Stimulated activated CD4-positive, alpha-beta T cell treated with anti-CD3 and anti-CD28 coated beads, Interleukin-15, amount 100 ng/mL, for 48 hours (primary cell): ENCODE results near the gene CELF1.

ENCODE experiments used
- DNase-seq, 2 donors: peaks; one replicate each; pipeline ENCODE4 v3.0.0-alpha.2; 2020; ENCODE audit warnings: low read depth in 2 of 2

The CELF1 gene

DNA sequence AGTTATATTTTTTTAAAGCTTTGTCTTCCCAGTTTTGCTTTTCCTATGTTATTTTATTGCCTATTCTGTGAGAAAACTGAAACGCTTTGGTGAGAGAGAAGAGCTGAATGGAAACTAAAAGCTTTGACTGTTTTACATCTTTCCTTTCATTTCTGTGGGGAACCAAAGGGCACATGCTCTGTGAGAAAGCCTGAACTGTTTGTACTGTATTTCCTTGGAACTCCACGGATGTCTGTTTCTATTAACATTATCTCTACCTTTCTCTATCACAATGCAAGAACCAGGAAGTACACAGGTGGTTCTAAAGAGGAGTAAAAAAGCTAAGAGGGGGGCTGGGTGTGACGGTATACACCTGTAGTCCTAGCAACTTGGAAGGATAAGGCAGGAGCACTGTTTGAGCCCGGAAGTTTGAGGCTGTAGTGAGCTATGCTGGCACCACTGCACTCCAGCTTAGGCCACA is 43.8 kb downstream of the CELF1 start:
- no peak for DNase-seq

DNA sequence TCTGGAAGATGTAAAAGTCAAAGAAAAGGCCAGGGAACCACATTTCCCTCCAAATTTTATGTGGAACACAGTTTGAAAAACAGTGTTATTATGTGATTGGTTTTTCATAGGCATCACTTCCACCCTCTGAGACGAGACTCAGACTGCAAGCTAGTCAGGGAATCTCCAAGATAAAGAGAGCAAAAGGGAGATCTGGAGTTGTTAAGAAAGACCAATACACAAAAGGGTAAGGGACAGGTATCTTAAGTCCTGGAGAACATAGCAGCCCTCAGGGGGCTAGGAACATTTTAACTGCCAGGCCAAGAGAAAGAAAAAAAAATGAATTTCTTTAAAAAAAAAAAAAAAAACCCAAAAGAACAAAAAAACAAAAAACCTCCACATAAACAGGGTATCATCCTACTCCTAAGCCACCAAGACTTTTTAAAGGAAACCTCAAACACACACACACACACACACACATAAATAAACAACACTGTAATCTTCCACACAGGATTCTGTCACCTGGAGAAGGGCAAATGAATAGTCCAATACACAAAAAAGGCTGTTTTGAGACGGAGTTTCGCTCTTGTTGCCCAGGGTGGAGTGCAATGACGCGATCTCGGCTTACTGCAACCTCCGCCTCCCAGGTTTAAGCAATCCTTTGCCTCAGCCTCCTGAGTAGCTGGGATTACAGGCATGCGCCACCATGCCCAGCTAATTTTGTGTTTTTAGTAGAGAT is 44.5 kb downstream of the CELF1 start:
- DNase-seq, result no peak

DNA sequence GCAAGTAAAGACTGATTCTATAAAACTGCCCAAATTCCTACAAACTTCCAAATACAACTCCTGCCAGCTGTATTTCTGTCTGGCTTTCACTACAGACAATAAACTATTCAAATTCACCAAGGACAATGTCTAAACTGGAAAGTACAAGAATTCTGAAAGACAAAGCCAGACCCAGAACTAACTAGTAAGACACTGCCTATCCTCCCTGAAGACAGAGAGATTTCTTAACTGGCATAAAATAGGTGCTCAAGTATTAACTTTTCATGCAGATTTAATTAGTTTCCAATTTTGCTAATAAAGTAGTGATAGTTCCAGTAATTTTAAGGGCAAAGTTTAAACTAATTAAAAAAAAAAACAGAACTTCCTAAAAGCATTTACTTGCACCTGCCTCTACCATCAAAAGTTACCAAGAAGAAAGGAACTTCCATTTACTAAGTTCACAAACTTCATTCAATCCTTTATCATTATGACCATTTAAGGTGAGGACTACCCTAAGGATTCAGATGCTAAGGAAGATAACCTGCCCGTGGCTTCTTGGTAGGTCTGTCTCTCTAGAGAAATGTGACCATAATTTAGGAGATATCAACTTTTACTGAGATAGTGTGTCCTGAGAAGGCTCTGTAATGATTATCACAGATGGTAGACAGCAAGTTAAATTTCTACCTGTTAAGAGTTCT is 45.2 kb downstream of the CELF1 start:
- DNase-seq, result no peak

DNA sequence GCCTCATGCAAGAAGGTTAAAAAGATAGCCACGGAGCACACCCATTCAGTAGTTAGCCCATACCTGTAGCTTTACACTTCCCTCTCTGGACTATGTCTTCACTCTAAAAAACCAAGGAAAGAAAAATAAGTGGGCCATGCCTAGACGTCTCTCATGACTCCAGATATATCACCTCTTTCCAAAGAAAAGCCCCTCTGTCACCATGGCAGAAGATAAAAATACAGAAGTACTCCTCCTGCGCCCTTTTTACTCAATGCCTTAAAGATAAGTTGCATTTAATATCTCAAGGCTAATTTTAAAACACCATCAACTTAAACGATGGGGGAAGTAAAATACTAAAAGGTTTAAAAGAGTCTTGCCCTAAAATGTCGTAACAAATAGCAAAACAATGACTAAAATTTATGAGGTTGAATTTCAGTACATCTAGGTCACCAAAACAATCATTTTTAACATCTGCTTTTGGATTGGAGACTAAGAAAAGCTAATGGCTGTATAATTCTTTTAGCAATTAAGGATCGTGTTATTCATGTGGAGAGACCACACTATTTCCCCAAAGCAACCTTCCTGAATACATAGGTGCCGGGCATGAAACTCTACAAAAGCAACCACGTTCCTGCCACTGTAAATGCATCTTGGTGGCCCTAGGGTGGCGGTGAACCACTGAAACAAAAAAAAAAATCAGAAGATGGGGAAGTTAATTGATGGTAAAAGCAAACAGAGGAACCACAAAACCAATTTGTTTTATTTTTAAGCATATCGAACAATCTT is 46.0 kb downstream of the CELF1 start:
- no peak for DNase-seq

DNA sequence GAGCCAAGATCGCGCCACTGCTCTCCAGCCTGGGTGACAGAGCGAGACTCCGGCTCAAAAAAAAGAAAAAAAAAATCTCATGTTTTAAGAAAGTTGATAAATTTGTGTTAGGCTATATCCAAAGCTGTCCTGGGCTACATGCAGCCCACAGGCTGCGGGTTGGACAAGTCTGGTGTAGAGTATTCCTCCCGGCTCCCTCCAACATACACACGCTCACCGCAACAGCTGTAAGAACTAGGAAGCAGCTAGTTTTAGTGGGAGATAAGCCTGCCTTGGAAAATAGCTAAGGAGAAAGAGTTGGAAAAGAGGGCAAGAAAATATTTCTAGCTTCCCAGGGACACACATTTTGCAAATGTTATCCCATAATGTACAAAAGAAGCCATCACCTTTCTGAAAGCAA is 46.6 kb downstream of the CELF1 start:
- no peak for DNase-seq

DNA sequence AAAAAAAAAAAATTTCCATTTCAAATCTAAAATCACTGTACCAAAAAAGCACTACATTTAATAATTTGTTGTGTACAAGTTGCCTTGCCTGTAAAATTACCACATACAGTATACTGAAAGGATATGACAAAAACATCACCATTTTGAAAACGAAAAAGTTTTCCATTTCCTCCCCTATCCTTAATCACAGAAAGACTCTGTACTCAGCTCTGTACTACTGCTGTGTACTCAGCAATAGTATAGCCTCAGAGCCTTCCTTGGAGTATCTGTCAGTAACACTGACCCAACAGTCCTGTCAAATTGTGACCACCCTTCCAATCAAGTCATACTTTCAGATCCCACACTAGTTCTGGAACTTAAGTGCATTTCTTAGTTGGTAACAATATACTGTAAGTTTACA is 48.0 kb downstream of the CELF1 start:
- DNase-seq, result no peak

DNA sequence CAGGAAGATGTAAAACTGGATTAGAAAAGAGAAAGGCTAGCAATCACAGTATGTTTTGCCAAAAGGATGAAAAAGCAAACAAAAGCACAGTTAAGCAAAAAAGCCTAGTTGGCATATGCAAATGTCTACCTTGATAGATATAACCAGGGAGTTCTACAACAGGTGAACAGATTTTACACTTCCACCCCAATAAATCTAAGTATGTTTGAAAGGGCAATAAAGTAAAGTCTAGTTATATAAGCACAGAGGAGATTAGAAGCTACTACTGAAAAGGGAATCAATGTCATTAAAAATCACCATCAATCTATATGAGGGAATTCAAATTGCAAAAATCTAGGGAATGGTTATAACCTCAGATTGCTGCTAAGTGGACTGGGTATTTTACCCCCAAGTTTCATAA is 49.7 kb downstream of the CELF1 start:
- no peak for DNase-seq

DNA sequence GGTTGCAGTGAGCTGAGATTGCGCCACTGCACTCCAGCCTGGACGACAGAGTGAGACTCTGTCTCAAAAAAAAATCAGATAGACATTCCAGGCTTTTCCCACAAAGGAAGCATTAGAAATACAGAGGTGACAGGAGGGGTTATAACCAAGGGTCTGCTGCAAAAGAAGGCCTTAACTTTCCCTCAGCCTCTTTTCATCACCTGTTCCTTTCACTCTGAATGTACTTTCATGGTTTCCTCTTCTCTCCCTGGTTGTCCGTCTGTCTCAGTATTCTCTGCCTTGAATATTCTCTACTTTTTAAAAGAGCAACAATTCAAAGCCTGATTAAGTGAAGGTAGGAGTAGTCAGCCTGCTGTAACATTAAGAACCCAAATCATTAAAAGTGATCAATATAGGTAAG is 50.2 kb downstream of the CELF1 start:
- no peak for DNase-seq

DNA sequence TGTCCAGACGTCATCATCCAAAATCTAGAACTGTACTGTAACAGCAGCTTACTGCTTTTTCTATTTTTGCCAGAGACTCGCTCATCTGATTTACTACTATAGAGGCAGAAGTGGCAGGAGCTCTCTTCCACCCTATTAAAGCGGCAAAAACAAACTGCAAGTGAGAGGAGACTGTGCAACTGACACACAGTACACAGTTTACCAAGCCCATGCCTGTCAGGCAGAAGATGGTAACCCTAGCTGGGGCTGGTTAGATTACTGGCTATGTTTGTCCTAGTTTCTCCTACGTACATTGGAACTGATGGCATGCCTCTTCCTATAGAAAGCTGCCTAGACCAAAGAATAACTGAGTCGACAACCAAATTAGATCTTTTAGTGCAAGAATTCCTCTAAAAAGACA is 51.8 kb downstream of the CELF1 start:
- no peak for DNase-seq

DNA sequence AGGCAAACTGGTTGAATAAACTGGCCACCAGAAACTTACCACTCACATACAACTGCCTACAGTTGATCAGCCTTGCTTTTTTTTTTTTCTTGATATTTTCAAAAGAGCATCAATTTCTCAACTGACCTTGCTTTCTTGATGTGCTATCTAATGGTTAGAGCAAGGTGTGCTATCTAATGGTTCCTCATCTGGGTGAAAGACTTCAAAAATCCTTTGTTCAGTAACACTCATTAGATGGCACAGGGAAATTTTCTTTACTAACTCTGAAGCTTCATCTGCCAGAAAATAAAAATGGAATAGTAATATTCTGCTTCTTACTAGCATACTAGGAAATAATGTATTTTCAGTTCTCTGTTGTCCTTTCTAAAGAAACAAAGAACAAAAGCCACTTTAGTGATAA is 52.8 kb downstream of the CELF1 start:
- no peak for DNase-seq

DNA sequence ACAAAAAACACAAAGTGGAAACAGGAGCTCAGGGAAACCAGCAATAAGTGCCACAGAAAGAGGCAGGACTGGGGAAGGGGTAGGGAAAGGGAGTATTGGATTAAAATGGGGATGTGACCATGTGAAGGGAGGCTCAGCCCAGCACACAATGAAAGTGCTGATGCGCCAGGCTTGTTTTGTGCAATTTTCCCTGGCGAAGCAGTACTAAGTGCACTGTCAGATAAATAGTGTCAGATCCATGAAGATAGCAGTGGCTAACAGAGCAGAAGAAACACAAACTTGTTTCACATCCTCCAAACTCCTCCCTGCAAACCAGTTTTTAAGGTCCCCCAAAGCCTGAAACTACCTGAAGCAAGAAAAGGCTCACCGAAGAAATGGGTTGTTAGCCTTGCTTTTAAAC is 53.3 kb downstream of the CELF1 start:
- no peak for DNase-seq

DNA sequence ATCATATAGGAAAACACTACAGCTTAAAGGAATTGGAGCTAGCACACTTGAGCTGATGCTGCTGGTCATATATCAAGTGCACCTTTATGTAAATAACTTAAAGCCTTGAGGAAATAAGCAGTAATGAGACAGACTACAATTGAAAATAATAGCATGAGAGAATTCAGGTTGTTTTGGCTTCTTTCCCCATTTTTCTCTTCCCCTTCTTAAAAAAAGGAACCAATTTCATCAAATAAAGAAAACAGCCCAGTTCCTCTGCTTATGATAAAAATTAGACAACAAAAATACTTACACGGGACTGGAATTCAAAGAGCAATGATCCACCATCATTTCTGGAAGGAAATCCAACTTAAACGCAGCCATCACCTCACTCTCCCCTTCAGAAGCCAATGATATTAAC is 53.8 kb downstream of the CELF1 start:
- DNase-seq, result no peak

DNA sequence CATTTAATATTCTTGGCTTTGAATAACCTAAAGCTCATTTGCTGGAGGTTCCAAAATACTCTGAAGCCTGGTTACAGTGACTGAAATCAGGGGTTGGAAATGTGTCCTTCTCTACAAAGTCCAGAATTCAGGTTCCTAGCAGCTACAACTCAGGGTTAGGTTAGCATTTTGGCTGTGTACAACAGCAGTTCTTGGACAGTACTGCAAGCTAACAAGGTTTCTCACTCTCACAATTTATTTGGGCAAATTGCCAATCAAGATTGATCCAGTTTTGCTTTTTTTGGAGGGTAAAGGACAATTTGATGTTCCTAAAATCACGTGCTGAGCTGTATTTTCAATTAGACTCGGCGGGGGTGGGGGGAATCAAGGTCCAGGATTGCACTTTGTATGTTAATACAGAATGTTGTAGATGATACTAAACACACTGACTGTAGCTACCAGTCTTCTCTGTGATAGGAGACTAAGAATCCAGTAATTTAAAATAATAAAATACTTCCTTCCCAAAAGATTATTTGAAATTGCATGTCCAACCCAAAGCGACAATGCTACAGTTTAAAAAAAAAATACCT is 54.3 kb downstream of the CELF1 start:
- no peak for DNase-seq

DNA sequence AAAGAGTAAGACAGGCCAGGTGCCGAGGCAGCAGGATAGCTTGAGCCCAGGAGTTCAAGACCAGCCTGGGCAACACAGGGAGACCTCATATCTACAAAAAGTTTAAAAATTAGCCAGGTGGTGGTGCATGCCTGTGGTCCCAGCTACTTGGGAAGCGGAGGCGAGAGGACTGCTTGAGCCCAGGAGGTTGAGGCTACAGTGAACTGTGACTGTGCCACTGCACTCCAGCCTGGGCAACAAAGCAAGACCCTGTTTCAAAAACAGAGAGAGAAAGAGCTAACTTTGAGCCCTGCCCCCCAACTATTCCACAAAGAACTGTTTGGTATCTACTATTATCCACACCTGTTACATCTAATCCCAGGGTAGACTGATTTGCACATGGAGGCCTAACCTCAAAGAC is 54.8 kb downstream of the CELF1 start:
- DNase-seq, result no peak

DNA sequence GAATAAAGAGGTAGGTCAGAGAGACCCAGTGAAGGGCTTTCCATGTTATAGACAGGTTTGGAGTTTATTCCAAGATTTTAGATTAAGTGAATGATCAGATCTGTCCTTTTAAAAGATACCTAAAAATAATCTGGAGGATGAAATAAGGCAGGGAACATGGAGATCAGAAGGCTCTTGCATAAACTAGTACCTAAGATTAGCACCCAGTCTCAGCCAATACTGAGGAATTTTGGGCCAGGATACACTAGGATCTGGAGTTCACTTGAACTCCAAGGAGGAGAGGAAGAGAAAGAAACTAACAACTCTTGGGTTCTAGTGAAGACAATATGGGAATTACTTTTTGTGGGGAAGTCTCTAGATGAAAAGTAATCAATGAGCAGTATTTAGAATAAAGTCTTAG is 56.1 kb downstream of the CELF1 start:
- DNase-seq, result no peak

DNA sequence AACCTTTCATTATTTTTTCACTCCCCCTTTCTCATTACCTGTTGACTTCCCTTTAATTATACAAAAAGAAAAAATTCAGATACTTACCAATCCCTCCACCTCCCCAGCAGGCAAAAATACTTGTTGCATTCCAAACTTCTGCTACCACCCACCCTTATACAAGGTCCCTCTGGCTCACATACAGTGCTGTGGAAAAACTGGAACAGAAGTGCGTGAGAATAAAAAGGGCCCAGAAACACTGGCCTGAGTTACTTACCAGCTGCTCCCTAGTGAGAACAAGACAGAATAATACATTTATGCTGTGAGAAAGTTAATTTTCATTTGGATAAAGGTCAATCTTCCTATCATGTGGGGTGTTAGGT is 57.1 kb downstream of the CELF1 start:
- DNase-seq, result no peak

DNA sequence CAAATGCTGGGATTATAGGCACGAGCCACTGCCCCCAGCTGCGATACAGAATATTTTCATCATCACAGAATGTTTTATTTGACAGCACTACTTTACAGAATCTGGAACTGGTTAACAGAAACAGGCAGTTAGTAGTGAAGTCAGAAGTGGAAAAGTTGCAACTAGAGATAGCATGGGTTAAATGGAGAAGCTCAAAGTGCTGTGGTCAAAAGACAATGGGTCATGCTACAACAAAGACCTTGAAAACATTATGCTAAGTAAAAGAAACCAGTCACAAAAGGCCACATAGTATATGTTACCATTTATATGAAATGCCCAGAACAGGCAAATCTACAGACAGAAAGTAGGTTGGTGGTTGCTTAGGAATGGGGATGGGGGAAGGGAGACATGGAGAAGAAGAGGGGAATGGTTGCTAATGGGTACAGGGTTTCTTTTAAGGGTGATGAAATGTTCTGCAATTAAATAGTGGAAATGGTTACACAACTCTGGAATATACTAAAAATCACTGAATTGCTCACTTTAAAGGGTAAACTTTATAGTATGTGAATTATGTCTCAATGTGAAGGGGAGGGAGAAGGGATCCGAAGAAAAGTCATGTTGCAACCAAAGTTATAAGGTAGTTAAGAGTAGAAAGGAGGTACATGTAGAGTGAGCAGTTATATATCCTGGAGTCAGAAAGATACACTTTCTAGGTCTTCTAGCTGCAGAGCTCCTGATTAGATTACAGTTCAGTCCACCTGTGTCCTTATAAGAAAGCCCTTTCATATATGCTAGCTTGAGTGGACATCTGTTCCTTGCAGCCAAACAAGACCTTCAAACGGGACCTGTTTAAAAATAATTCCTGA is 57.7 kb downstream of the CELF1 start:
- no peak for DNase-seq

DNA sequence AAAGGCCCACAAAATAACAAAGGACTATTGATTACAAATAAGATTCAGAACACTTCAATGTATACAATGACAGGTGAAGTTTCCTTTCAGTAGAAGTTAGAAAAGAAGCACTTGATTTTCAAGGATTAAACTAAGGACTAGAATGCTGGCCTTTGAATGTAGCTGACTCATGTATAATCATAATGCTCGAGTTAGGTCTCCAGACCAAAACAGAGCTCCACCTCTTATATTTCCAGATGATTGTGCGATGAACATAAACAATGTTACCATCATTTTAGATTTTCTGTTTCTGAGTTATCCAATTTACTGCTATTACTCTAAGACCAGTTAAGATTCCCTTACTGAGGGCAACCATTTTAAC is 63.6 kb downstream of the CELF1 start:
- no peak for DNase-seq

DNA sequence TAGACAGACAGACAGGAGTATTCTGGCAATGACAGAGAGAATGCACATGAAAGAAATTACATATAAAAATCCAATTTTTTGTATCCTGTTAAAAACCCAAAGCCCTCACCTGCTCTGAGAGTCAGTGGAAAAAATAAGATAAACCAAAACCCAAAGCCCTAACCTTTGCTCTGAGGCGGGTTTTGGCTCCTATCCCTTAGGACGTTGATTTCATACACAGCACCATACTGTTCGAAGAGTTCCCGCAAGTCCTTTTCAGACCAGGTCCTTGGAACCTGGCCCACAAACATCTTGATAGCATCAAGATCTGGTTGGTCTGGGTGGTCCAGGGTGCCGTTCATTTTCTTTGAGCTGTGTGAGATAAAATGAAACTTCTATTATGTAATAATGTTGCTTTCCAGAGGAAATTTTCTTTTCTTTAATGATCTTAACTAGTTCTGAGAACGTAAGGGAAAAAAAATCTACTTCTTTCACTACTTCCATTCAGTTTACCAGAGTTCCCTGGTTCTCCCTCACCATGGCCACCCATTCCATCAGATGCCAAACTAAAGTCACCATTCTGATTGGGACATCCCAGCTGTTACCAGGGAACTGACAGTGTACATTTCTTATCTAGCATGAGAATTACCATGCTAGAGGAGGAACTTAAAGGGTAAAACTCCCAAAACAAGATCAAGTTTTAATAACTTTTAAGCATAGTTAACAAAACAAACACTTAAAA is 64.1 kb downstream of the CELF1 start:
- no peak for DNase-seq

DNA sequence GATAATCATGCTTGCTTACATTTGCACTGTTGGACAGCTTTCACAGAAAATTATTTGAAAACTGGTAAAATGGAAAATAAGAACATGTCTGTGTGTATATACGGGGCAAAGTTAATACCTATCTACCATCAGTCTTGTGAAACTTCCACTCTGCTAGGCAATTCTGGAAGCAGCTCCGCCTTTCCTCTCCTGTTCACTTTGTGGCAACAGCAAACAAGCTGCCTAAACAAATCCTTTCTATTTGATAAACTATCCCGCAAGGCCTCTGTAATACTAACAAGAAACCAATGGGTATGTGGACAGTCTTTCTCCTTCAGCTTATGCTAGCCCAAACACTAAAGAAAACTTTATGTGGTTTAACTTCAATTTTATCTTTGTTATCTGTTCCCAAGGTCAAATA is 64.8 kb downstream of the CELF1 start:
- DNase-seq, result no peak

DNA sequence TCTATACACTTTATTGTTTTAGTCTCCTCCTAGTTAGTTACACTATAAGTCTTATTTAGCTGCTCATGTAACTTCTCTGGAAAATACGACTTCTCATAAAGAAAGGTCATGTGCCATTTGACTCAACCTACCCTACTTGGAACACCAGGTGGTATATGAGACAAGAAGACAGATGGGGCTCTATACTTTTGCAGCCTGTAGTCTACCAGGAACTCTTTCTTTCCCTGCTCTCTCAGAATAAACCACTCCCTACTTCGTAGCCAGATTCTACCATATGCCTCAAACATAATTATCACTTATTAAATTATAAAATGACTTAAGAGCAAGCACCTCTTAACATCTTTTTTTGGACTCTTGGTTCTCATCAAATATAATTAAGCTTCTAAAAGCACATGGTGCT is 65.5 kb downstream of the CELF1 start:
- no peak for DNase-seq
